Stimulated activated CD4-positive, alpha-beta T cell treated with anti-CD3 and anti-CD28 coated beads, Interleukin-12 subunit alpha, Interleukin-12 subunit beta, amount 100 ng/mL, for 4 hours (primary cell): Measurements from ENCODE around the gene SLC11A2.

Source experiments
- DNase-seq: peaks from one replicate; pipeline ENCODE4 v3.0.0-alpha.2; 2020

The SLC11A2 gene

GRCh38 chr12:51025836-51026638 is at the start of gene SLC11A2:
SLC11A2 (minus strand) TSS chr12:51026384; CDS start chr12:51010728, 15,656 bp downstream.
- DNase-seq, result peak; percentile 90

- DNase-seq, result no peak
Measured at GRCh38 chr12:51075390-51075789, 49.2 kb upstream of the SLC11A2 start.

- DNase-seq, result no peak
Measured at GRCh38 chr12:51071663-51072062, 45.5 kb upstream of the SLC11A2 start.

GRCh38 chr12:51070004-51070403 is 43.8 kb upstream of the SLC11A2 start:
- DNase-seq, result no peak

GRCh38 chr12:51067771-51068170 is 41.6 kb upstream of the SLC11A2 start:
- no peak for DNase-seq

GRCh38 chr12:51067229-51067628 is 41.0 kb upstream of the SLC11A2 start:
- DNase-seq, result no peak

GRCh38 chr12:51065530-51065929 is 39.3 kb upstream of the SLC11A2 start:
- no peak for DNase-seq

- DNase-seq, result no peak
Measured at GRCh38 chr12:51062631-51063397, 36.6 kb upstream of the SLC11A2 start.

GRCh38 chr12:51059086-51059485 is 32.9 kb upstream of the SLC11A2 start:
- no peak for DNase-seq

- no peak for DNase-seq
Measured at GRCh38 chr12:51056242-51056641, 30.1 kb upstream of the SLC11A2 start.

- no peak for DNase-seq
Measured at GRCh38 chr12:51055060-51055459, 28.9 kb upstream of the SLC11A2 start.

GRCh38 chr12:51051787-51052186 is 25.6 kb upstream of the SLC11A2 start:
- DNase-seq, result no peak

- no peak for DNase-seq
Measured at GRCh38 chr12:51049525-51049924, 23.3 kb upstream of the SLC11A2 start.

GRCh38 chr12:51048661-51049251 is 22.6 kb upstream of the SLC11A2 start:
- DNase-seq, result no peak

- peak; percentile 84 for DNase-seq
Measured at GRCh38 chr12:51047655-51048540, 21.7 kb upstream of the SLC11A2 start, which contains the start of gene LETMD1. LETMD1 (plus strand) TSS chr12:51048327; CDS start chr12:51048357, 30 bp downstream.

GRCh38 chr12:51036279-51036678 is 10.1 kb upstream of the SLC11A2 start:
- no peak for DNase-seq

GRCh38 chr12:51033457-51034089 is 7.4 kb upstream of the SLC11A2 start:
- no peak for DNase-seq

GRCh38 chr12:51033048-51033447 is 6.9 kb upstream of the SLC11A2 start:
- DNase-seq, result no peak

- no peak for DNase-seq
Measured at GRCh38 chr12:51028813-51029150, 2.6 kb upstream of the SLC11A2 start.

- DNase-seq, result no peak
Measured at GRCh38 chr12:51028126-51028812, 2.1 kb upstream of the SLC11A2 start.

- no peak for DNase-seq
Measured at GRCh38 chr12:51027342-51027835, 1.2 kb upstream of the SLC11A2 start.
